Left lobe of liver (tissue), 2 donors: ENCODE data around the gene WDR86. TPM values are rescaled to one million over a fixed set of nuclear protein-coding genes. Genes with fewer than 3 reads are reported as not detected.
A peak's percentile ranks its signal among the peaks of the same experiment; 100 is the strongest.

Experiments
- ATAC-seq: fragments of 200-7000 bp; cut with Tn5 transposase; one replicate; pipeline ENCODE4 v1.9.1; 2020; ENCODE audit warnings: mild to moderate bottlenecking, moderate library complexity
- DNase-seq: peaks from one replicate; pipeline ENCODE4 v3.0.0-alpha.2; 2020; ENCODE audit warnings: low spot score
- total RNA-seq: library from RNA; stranded (reverse); gene quantifications from one replicate; pipeline ENCODE4 v1.2.1, GENCODE V29; 2021
- donor health status: DM: no; HTN: no; CAD: no; lungs with moderate emphysema.
- donor health status: DM: no; HTN: yes; CAD: no.

The WDR86 gene
- total RNA-seq, result 0.28 TPM

GRCh38 chr7:151409667-151410404, at the start of gene WDR86:
Gene WDR86, minus strand, starts transcription at chr7:151410038. Its CDS starts 449 bp downstream, at chr7:151409589.
- ATAC-seq, result no peak
- DNase-seq, result no peak

- no peak for DNase-seq
These were observed 47.7 kb upstream of the WDR86 start for GRCh38 chr7:151457534-151457933.

GRCh38 chr7:151456782-151457181, 46.9 kb upstream of the WDR86 start:
- ATAC-seq, result no peak
- DNase-seq, result no peak

More at GRCh38 chr7:151457534-151457933, 47.7 kb upstream of the WDR86 start:
- ATAC-seq, result no peak

- no peak for DNase-seq
These were observed 46.4 kb upstream of the WDR86 start for GRCh38 chr7:151456276-151456675.

GRCh38 chr7:151455690-151456089, 45.9 kb upstream of the WDR86 start:
- ATAC-seq, result no peak
- DNase-seq, result no peak

More at GRCh38 chr7:151456276-151456675, 46.4 kb upstream of the WDR86 start:
- ATAC-seq, result no peak

- DNase-seq (no peak), ATAC-seq (no peak)
These were observed 45.2 kb upstream of the WDR86 start for GRCh38 chr7:151454932-151455530.

- no peak for ATAC-seq
- DNase-seq, result no peak
These were observed 44.5 kb upstream of the WDR86 start for GRCh38 chr7:151454305-151454704.

GRCh38 chr7:151453326-151453791, 43.5 kb upstream of the WDR86 start:
- DNase-seq (peak; percentile 27), ATAC-seq (no peak)

- DNase-seq (no peak), ATAC-seq (no peak)
These were observed 43.0 kb upstream of the WDR86 start for GRCh38 chr7:151452680-151453325.

- ATAC-seq, result no peak
- peak; percentile 19 for DNase-seq
These were observed 42.1 kb upstream of the WDR86 start for GRCh38 chr7:151451626-151452571.

GRCh38 chr7:151451156-151451555, 41.3 kb upstream of the WDR86 start:
- ATAC-seq, result no peak

GRCh38 chr7:151449990-151450389, 40.2 kb upstream of the WDR86 start:
- no peak for DNase-seq
- no peak for ATAC-seq

More at GRCh38 chr7:151451156-151451555, 41.3 kb upstream of the WDR86 start:
- no peak for DNase-seq

GRCh38 chr7:151448261-151449252, 38.7 kb upstream of the WDR86 start:
- DNase-seq (peak; percentile 72), ATAC-seq (peak; percentile 95)

- no peak for ATAC-seq
- DNase-seq, result no peak
These were observed 38.0 kb upstream of the WDR86 start for GRCh38 chr7:151447901-151448260.

GRCh38 chr7:151447312-151447711, 37.5 kb upstream of the WDR86 start:
- no peak for ATAC-seq
- no peak for DNase-seq

GRCh38 chr7:151446412-151446811, 36.6 kb upstream of the WDR86 start:
- DNase-seq (no peak), ATAC-seq (no peak)

- ATAC-seq (no peak), DNase-seq (no peak)
These were observed 34.8 kb upstream of the WDR86 start for GRCh38 chr7:151444632-151445031.

- no peak for DNase-seq
- ATAC-seq, result no peak
These were observed 33.1 kb upstream of the WDR86 start for GRCh38 chr7:151442776-151443496.
